HEK293 (cell line): ENCODE data around the gene ZNF318.

Experiments
- CTCF ChIA-PET: fragments of 350-600 bp; formaldehyde crosslinking; extraction: SDS; loops from one replicate; lab custom pipeline; 2021; ENCODE audit warnings: antibody characterized with exemption; lab: Yijun Ruan, JAX
- POLR2A ChIA-PET: fragments of 300-600 bp; formaldehyde crosslinking; extraction: SDS; loops from one replicate; lab custom pipeline; 2020; ENCODE audit warnings: antibody characterized with exemption, inconsistent platforms; lab: Yijun Ruan, JAX
- H3K27ac ChIP-seq: fragments of 200-500 bp; sonication (Bioruptor generic); 2 replicates; pipeline ENCODE4 v1.5.1; 2014; ENCODE audit warnings: low read depth, low read length, control low read depth, inconsistent platforms; ENCODE audit errors: extremely low read depth
- H3K36me3 ChIP-seq, 2 experiments: fragments of 200-500 bp in 1 of 2; sonication (Bioruptor generic) in 1 of 2; 1 replicate in 1 of 2; 2 replicates in 1 of 2; pipeline ENCODE4 v1.5.1; 2014 to 2017; ENCODE audit warnings: inconsistent platforms in 2 of 2, low read length in 2 of 2; ENCODE audit not compliant: control insufficient read depth in 2 of 2, insufficient read depth in 1 of 2
- H3K4me1 ChIP-seq: fragments of 200-500 bp; sonication (Bioruptor generic); 2 replicates; pipeline ENCODE4 v1.5.1; 2014; ENCODE audit warnings: mild to moderate bottlenecking, low read length, inconsistent platforms; ENCODE audit not compliant: control insufficient read depth, insufficient read depth
- H3K4me3 ChIP-seq: 2 replicates; pipeline ENCODE4 v1.5.1; 2011; ENCODE audit warnings: low read depth, mild to moderate bottlenecking, control low read depth, low read length, moderate library complexity
- H3K9me3 ChIP-seq: fragments of 200-500 bp; sonication (Bioruptor generic); 2 replicates; pipeline ENCODE4 v1.5.1; 2014; ENCODE audit warnings: low read depth, low read length, inconsistent platforms; ENCODE audit not compliant: control insufficient read depth, insufficient read depth
- ATF2 ChIP-seq: fragments of 450-650 bp; formaldehyde crosslinking; IDR thresholded peaks from 2 replicates; pipeline ENCODE4 v1.5.1; 2016; ENCODE audit warnings: missing biosample characterization, missing genetic modification characterization, low read depth
- GLIS1 ChIP-seq: fragments of 450-650 bp; formaldehyde crosslinking; IDR thresholded peaks from 2 replicates; pipeline ENCODE4 v1.5.1; 2016; ENCODE audit warnings: missing biosample characterization, missing genetic modification characterization
- GLIS2 ChIP-seq: fragments of 450-650 bp; formaldehyde crosslinking; IDR thresholded peaks from 2 replicates; pipeline ENCODE4 v1.5.1; 2016; ENCODE audit warnings: missing biosample characterization, missing genetic modification characterization
- HIC1 ChIP-seq: fragments of 450-650 bp; formaldehyde crosslinking; IDR thresholded peaks from 2 replicates; pipeline ENCODE4 v1.5.1; 2016; ENCODE audit warnings: missing biosample characterization, missing genetic modification characterization
- KLF16 ChIP-seq: fragments of 450-650 bp; formaldehyde crosslinking; IDR thresholded peaks from 2 replicates; pipeline ENCODE4 v1.5.1; 2017; ENCODE audit warnings: missing biosample characterization, missing genetic modification characterization
- KLF7 ChIP-seq: fragments of 450-650 bp; formaldehyde crosslinking; IDR thresholded peaks from 2 replicates; pipeline ENCODE4 v1.5.1; 2016; ENCODE audit warnings: missing biosample characterization, missing genetic modification characterization, borderline replicate concordance
- PRDM10 ChIP-seq: fragments of 450-650 bp; formaldehyde crosslinking; IDR thresholded peaks from 2 replicates; pipeline ENCODE4 v1.5.1; 2016; ENCODE audit warnings: missing biosample characterization, missing genetic modification characterization
- SCRT1 ChIP-seq: fragments of 450-650 bp; formaldehyde crosslinking; IDR thresholded peaks from 2 replicates; pipeline ENCODE4 v1.5.1; 2016; ENCODE audit warnings: missing biosample characterization, missing genetic modification characterization, borderline replicate concordance
- SCRT2 ChIP-seq: fragments of 450-650 bp; formaldehyde crosslinking; IDR thresholded peaks from 2 replicates; pipeline ENCODE4 v1.5.1; 2016; ENCODE audit warnings: missing biosample characterization, missing genetic modification characterization
- TRIM28 ChIP-seq: IDR thresholded peaks from 2 replicates; pipeline ENCODE4 v1.6.1; 2011; ENCODE audit warnings: low read length, control low read depth, borderline replicate concordance
- ZBTB44 ChIP-seq: fragments of 450-650 bp; IDR thresholded peaks from 2 replicates; pipeline ENCODE4 v1.5.1; 2018; ENCODE audit warnings: missing biosample characterization, mild to moderate bottlenecking, missing genetic modification characterization
- ZBTB6 ChIP-seq: fragments of 450-650 bp; formaldehyde crosslinking; IDR thresholded peaks from 2 replicates; pipeline ENCODE4 v1.5.1; 2017; ENCODE audit warnings: missing biosample characterization, missing genetic modification characterization
- ZNF121 ChIP-seq: fragments of 450-650 bp; formaldehyde crosslinking; IDR thresholded peaks from 2 replicates; pipeline ENCODE4 v1.5.1; 2016; ENCODE audit warnings: missing biosample characterization, missing genetic modification characterization
- ZNF132 ChIP-seq: fragments of 450-650 bp; formaldehyde crosslinking; IDR thresholded peaks from 2 replicates; pipeline ENCODE4 v1.5.1; 2017; ENCODE audit warnings: missing biosample characterization, missing genetic modification characterization, borderline replicate concordance
- ZNF133 ChIP-seq: fragments of 450-650 bp; formaldehyde crosslinking; IDR thresholded peaks from 2 replicates; pipeline ENCODE4 v1.5.1; 2016; ENCODE audit warnings: missing biosample characterization, missing genetic modification characterization
- ZNF184 ChIP-seq: fragments of 450-650 bp; IDR thresholded peaks from 2 replicates; pipeline ENCODE4 v1.5.1; 2018; ENCODE audit warnings: missing biosample characterization, mild to moderate bottlenecking, missing genetic modification characterization
- ZNF488 ChIP-seq: fragments of 450-650 bp; formaldehyde crosslinking; IDR thresholded peaks from 2 replicates; pipeline ENCODE4 v1.5.1; 2016; ENCODE audit warnings: missing biosample characterization, missing genetic modification characterization
- ZNF596 ChIP-seq: fragments of 450-650 bp; IDR thresholded peaks from 2 replicates; pipeline ENCODE4 v1.5.0; 2018; ENCODE audit warnings: missing biosample characterization, mild to moderate bottlenecking, missing genetic modification characterization, moderate library complexity
- ZNF747 ChIP-seq: fragments of 450-650 bp; formaldehyde crosslinking; IDR thresholded peaks from 2 replicates; pipeline ENCODE4 v1.5.1; 2016; ENCODE audit warnings: missing biosample characterization, missing genetic modification characterization
- ZNF837 ChIP-seq: fragments of 450-650 bp; formaldehyde crosslinking; IDR thresholded peaks from 2 replicates; pipeline ENCODE4 v1.5.1; 2016; ENCODE audit warnings: missing biosample characterization, missing genetic modification characterization
- ZSCAN5A ChIP-seq: fragments of 450-650 bp; formaldehyde crosslinking; IDR thresholded peaks from 2 replicates; pipeline ENCODE4 v1.5.1; 2016; ENCODE audit warnings: missing biosample characterization, missing genetic modification characterization

Gene ZNF318

GRCh38 chr6:43307451-43308100 is 61.9 kb downstream of the ZNF318 start:
- ChIA-PET CTCF (interaction anchor here (0.6 to 1.5 kb wide), 7 partner anchors 10 to 846 kb away, joined by 3 to 6 read pairs (median 4); no protein-coding TSS in a partner anchor), POLR2A (interaction anchor here (1.5 to 1.7 kb wide), 2 partner anchors 61 to 62 kb away, joined by 3 to 5 read pairs; partner anchors contain the start of gene ZNF318)
- Histone ChIP-seq H3K9me3 (no peaks in the 10 kb centered on the region), H3K36me3 (no peaks in the 10 kb centered on the region), H3K4me3 (no peak overlapping the region), H3K27ac (no peak overlapping the region), H3K4me1 (no peaks in the 10 kb centered on the region)
- TF ChIP-seq TRIM28 (no peak), GLIS2 (0 out of 2 replicates have a peak, but pooled peaks have one; percentile 9)

GRCh38 chr6:43306086-43306485 is 63.4 kb downstream of the ZNF318 start:
- H3K36me3 ChIP-seq = no peaks in the 10 kb centered on the region
- H3K27ac ChIP-seq = no peak overlapping the region
- no peaks in the 10 kb centered on the region for H3K4me1 ChIP-seq
- no peaks in the 10 kb centered on the region for H3K9me3 ChIP-seq
- POLR2A ChIA-PET = no interaction called here
- CTCF ChIA-PET = interaction anchor here (1.5 kb wide), 1 partner anchor 42 kb away, joined by 4 read pairs; no protein-coding TSS in a partner anchor
- H3K4me3 ChIP-seq = no peak overlapping the region
- TF ChIP-seq KLF7 (no peak), ZBTB44 (no peak), ZSCAN5A (tag by site-specific recombination) (no peak), ZNF488 (tag by site-specific recombination) (no peak), SCRT1 (tag by site-specific recombination) (no peak), ZNF132 (tag by site-specific recombination) (no peak), ZNF121 (no peak), ZNF837 (tag by site-specific recombination) (no peak), HIC1 (tag by site-specific recombination) (0 out of 2 replicates have a peak, but pooled peaks have one; percentile 31), ATF2 (tag by site-specific recombination) (peak; percentile 47; the same call in 1 of the 2 replicates), SCRT2 (tag by site-specific recombination) (no peak), PRDM10 (tag by site-specific recombination) (peak; percentile 26; the same call in 1 of the 2 replicates), KLF16 (tag by site-specific recombination) (no peak), ZNF184 (tag by site-specific recombination) (no peak), ZNF596 (tag by site-specific recombination) (no peak), GLIS2 (no peak), ZNF133 (tag by site-specific recombination) (no peak), ZNF747 (no peak), GLIS1 (peak; percentile 38), ZBTB6 (tag by site-specific recombination) (no peak)
